Activated CD4-positive, alpha-beta T cell treated with anti-CD3 and anti-CD28 coated beads, Interleukin-2, amount 50 U/mL, for 48 hours (primary cell): ENCODE results near the gene MRPL27.
"Not testable (repeated sequence)": the region's sequence is repeated elsewhere in the genome, so short reads cannot be mapped to it uniquely, and the experiment has no call there.

Experiments used
- DNase-seq, 2 experiments: peaks; one replicate each; pipeline ENCODE4 v3.0.0-alpha.2; 2020

MRPL27 gene

GRCh38 chr17:50372758-50373556 is at the start of gene MRPL27, which contains the start of gene EME1:
Gene MRPL27, minus strand, starts transcription at chr17:50373184. Its CDS starts 14 bp downstream, at chr17:50373170.
Gene EME1, plus strand, starts transcription at chr17:50373229. Its CDS starts 1,980 bp downstream, at chr17:50375209.
- peak; percentile 85 to 88 for DNase-seq

GRCh38 chr17:50422738-50423137 is 49.8 kb upstream of the MRPL27 start:
- no peak for DNase-seq

GRCh38 chr17:50421308-50422051 is 48.5 kb upstream of the MRPL27 start:
- DNase-seq = peak in 1 of 2 experiments; percentile 18

GRCh38 chr17:50420419-50421112 is 47.6 kb upstream of the MRPL27 start:
- no peak for DNase-seq

GRCh38 chr17:50419577-50419976 is 46.6 kb upstream of the MRPL27 start:
- not testable (repeated sequence) for DNase-seq

GRCh38 chr17:50414808-50415207 is 41.8 kb upstream of the MRPL27 start:
- no peak for DNase-seq

GRCh38 chr17:50412188-50412732 is 39.3 kb upstream of the MRPL27 start:
- DNase-seq = no peak

- DNase-seq = no peak
Observed at GRCh38 chr17:50407921-50408320, 34.9 kb upstream of the MRPL27 start.

- no peak for DNase-seq
Observed at GRCh38 chr17:50406578-50406977, 33.6 kb upstream of the MRPL27 start.

GRCh38 chr17:50405351-50405750 is 32.4 kb upstream of the MRPL27 start:
- not testable (repeated sequence) for DNase-seq

- not testable (repeated sequence) for DNase-seq
Observed at GRCh38 chr17:50399591-50399990, 26.6 kb upstream of the MRPL27 start.

GRCh38 chr17:50398672-50399071 is 25.7 kb upstream of the MRPL27 start:
- not testable (repeated sequence) for DNase-seq

- no peak for DNase-seq
Observed at GRCh38 chr17:50397919-50398285, 24.9 kb upstream of the MRPL27 start.

- DNase-seq = peak; percentile 93 to 95
Observed at GRCh38 chr17:50397111-50397918, 24.3 kb upstream of the MRPL27 start, which contains the start of gene LRRC59. Gene LRRC59, minus strand, starts transcription at chr17:50397523. Its CDS starts 206 bp downstream, at chr17:50397317.

- DNase-seq = peak in 1 of 2 experiments; percentile 34
Observed at GRCh38 chr17:50396261-50397110, 23.5 kb upstream of the MRPL27 start.

- DNase-seq = no peak
Observed at GRCh38 chr17:50394711-50395110, 21.7 kb upstream of the MRPL27 start.

GRCh38 chr17:50393700-50394099 is 20.7 kb upstream of the MRPL27 start:
- DNase-seq = no peak

GRCh38 chr17:50392621-50393020 is 19.6 kb upstream of the MRPL27 start:
- DNase-seq = no peak

- no peak for DNase-seq
Observed at GRCh38 chr17:50389534-50389933, 16.6 kb upstream of the MRPL27 start.

GRCh38 chr17:50388728-50389127 is 15.7 kb upstream of the MRPL27 start:
- no peak for DNase-seq

GRCh38 chr17:50386510-50386909 is 13.5 kb upstream of the MRPL27 start:
- no peak for DNase-seq
